NCI-H1092 (cell line): ENCODE data around the gene MAPKAPK2.
"Not testable (repeated sequence)": the region's sequence is repeated elsewhere in the genome, so short reads cannot be mapped to it uniquely, and the experiment has no call there.

Source experiments
- DNase-seq: peaks from one replicate; lab custom pipeline; 2025; lab: John Stamatoyannopoulos, UW

Gene MAPKAPK2

GRCh38 chr1:206684478-206685333 is at the start of gene MAPKAPK2:
TSS of gene MAPKAPK2 (plus strand) at chr1:206684905. CDS start at chr1:206685230, 325 bp downstream.
- peak; percentile 45 for DNase-seq

- DNase-seq, result peak; percentile 96
These were observed 49.4 kb upstream of the MAPKAPK2 start, which contains the start of gene DYRK3 for GRCh38 chr1:206635080-206635977. TSS of gene DYRK3 (plus strand) at chr1:206635536. CDS start at chr1:206635704, 168 bp downstream.

GRCh38 chr1:206635978-206636345 is 48.7 kb upstream of the MAPKAPK2 start:
- DNase-seq, result no peak

- no peak for DNase-seq
These were observed 48.0 kb upstream of the MAPKAPK2 start for GRCh38 chr1:206636671-206637070.

- DNase-seq, result no peak
These were observed 47.1 kb upstream of the MAPKAPK2 start for GRCh38 chr1:206637605-206638004.

- DNase-seq, result not testable (repeated sequence)
These were observed 42.6 kb upstream of the MAPKAPK2 start for GRCh38 chr1:206642074-206642473.

- DNase-seq, result no peak
These were observed 41.5 kb upstream of the MAPKAPK2 start for GRCh38 chr1:206643118-206643698.

GRCh38 chr1:206646504-206646903 is 38.2 kb upstream of the MAPKAPK2 start:
- no peak for DNase-seq

GRCh38 chr1:206647224-206647623 is 37.5 kb upstream of the MAPKAPK2 start:
- DNase-seq, result no peak

GRCh38 chr1:206649261-206649921 is 35.3 kb upstream of the MAPKAPK2 start:
- DNase-seq, result no peak

- no peak for DNase-seq
These were observed 33.7 kb upstream of the MAPKAPK2 start for GRCh38 chr1:206651014-206651413.

- DNase-seq, result no peak
These were observed 32.5 kb upstream of the MAPKAPK2 start for GRCh38 chr1:206651958-206652890.

- no peak for DNase-seq
These were observed 30.8 kb upstream of the MAPKAPK2 start for GRCh38 chr1:206653715-206654459.

- no peak for DNase-seq
These were observed 29.9 kb upstream of the MAPKAPK2 start for GRCh38 chr1:206654828-206655227.

GRCh38 chr1:206655471-206655882 is 29.2 kb upstream of the MAPKAPK2 start:
- peak; percentile 69 for DNase-seq

GRCh38 chr1:206656936-206657335 is 27.8 kb upstream of the MAPKAPK2 start:
- DNase-seq, result no peak

- no peak for DNase-seq
These were observed 27.0 kb upstream of the MAPKAPK2 start for GRCh38 chr1:206657751-206658150.

GRCh38 chr1:206658264-206658980 is 26.3 kb upstream of the MAPKAPK2 start:
- DNase-seq, result peak; percentile 20

GRCh38 chr1:206658981-206659273 is 25.8 kb upstream of the MAPKAPK2 start:
- DNase-seq, result peak; percentile 46
